Left hindlimb (tissue), 1 donor: ENCODE data around the gene NOSTRIN.
"Not testable (repeated sequence)": the region's sequence is repeated elsewhere in the genome, so short reads cannot be mapped to it uniquely, and the experiment has no call there.

ENCODE experiments used
- DNase-seq: peaks from one replicate; pipeline ENCODE4 v3.0.0-alpha.2; 2018

Gene NOSTRIN

GRCh38 chr2:168790226-168790902 is 12.1 kb upstream of the NOSTRIN start:
- DNase-seq, result no peak

GRCh38 chr2:168791140-168791539 is 11.3 kb upstream of the NOSTRIN start:
- DNase-seq, result not testable (repeated sequence)

- no peak for DNase-seq
Observed at GRCh38 chr2:168793596-168793995, 8.8 kb upstream of the NOSTRIN start.

DNA sequence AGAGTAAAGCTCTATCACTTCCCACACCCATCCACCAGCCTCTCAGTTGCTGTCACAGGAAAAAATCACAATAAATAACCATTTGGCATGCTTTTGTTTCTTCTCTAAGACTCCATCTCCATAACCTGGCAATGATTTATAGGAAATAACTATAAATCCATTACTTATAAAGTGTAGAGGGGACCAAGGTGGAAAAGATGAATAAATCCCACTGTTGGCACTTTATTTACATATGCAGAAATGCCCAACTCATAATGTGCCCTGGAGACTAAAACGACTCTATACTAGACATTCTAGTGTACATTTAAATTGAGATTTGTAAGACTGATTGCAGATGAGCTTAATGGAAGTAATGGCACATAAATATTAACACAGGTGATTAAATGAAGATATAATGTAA is 7.5 kb upstream of the NOSTRIN start:
- no peak for DNase-seq

GRCh38 chr2:168796090-168796577 is 6.3 kb upstream of the NOSTRIN start:
- DNase-seq, result no peak

GRCh38 chr2:168796583-168797285 is 5.7 kb upstream of the NOSTRIN start:
- no peak for DNase-seq

DNA sequence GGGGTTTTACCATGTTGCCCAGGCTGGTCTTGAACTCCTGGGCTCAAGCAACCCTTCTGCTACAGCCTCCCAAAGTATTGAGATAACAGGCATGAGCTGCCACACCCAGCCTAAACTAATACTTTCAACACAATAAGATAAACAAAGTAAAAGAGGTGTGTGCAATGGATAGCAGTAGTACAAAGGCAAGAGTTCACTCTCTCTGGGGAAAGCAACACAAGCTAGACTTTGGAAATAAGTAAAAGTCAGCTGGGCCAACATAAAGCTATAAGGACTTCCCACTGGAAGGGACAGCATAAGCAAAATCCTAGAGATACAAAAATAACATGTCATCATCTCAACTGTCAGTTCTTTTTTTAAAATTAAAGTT is 5.2 kb upstream of the NOSTRIN start:
- DNase-seq, result no peak

- no peak for DNase-seq
Observed at GRCh38 chr2:168798076-168798887, 4.2 kb upstream of the NOSTRIN start.

- no peak for DNase-seq
Observed at GRCh38 chr2:168798888-168799410, 3.5 kb upstream of the NOSTRIN start.

- DNase-seq, result no peak
Observed at GRCh38 chr2:168801471-168801870, 966 bp upstream of the NOSTRIN start.

- DNase-seq, result no peak
Observed at GRCh38 chr2:168802859-168803725, 655 bp downstream of the NOSTRIN start.

DNA sequence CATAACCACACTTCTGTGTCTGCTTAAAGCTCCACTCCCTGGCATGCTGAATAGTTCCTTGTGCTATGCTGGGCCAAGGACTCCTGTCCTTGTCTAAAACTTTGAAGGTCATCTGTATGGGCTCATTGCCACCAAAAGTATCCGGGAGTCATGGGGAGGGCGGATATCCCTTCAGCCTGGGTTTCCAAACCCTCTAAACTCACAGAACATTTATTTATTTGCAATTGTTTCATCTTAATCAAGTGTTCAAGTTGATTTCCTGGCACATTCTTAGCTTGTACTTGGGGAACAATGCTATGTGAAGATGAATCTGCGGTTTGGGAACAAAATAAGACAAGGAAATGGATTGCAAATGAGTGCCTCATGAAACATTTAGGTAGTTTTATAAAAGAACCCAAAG is 1.8 kb downstream of the NOSTRIN start:
- no peak for DNase-seq

GRCh38 chr2:168805615-168806014 is 3.2 kb downstream of the NOSTRIN start:
- DNase-seq, result no peak

DNA sequence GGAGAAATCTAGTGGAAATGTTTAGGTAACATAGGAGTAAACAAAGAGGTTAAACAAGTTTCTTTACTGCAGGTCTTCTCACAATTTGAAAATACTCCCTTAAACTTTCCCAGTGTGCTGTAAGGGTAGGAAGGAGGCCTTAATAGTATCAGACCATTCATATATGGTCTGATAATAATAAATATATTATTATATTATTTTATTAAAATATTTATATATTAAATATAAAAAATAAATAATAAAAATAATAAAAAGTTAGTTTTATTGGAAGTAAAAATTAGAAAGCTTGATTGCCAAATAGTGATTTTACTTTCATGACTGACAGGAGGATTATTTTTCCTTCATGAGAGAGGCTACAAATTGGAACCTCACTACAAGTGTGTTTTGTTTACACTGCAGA is 7.1 kb downstream of the NOSTRIN start:
- no peak for DNase-seq

- DNase-seq, result no peak
Observed at GRCh38 chr2:168810235-168810634, 7.8 kb downstream of the NOSTRIN start.

- no peak for DNase-seq
Observed at GRCh38 chr2:168811696-168812095, 9.3 kb downstream of the NOSTRIN start.

- no peak for DNase-seq
Observed at GRCh38 chr2:168814046-168814445, 11.6 kb downstream of the NOSTRIN start.

GRCh38 chr2:168814939-168815907 is 12.8 kb downstream of the NOSTRIN start:
- no peak for DNase-seq

GRCh38 chr2:168816369-168816768 is 13.9 kb downstream of the NOSTRIN start:
- no peak for DNase-seq

GRCh38 chr2:168819050-168819715 is 16.7 kb downstream of the NOSTRIN start:
- DNase-seq, result no peak
